ENCODE data around the gene XYLT1.

GRCh38 chr16:17338244-17338643 is 132.5 kb downstream of the XYLT1 start:
- TF ChIP-seq, protein P1, sequence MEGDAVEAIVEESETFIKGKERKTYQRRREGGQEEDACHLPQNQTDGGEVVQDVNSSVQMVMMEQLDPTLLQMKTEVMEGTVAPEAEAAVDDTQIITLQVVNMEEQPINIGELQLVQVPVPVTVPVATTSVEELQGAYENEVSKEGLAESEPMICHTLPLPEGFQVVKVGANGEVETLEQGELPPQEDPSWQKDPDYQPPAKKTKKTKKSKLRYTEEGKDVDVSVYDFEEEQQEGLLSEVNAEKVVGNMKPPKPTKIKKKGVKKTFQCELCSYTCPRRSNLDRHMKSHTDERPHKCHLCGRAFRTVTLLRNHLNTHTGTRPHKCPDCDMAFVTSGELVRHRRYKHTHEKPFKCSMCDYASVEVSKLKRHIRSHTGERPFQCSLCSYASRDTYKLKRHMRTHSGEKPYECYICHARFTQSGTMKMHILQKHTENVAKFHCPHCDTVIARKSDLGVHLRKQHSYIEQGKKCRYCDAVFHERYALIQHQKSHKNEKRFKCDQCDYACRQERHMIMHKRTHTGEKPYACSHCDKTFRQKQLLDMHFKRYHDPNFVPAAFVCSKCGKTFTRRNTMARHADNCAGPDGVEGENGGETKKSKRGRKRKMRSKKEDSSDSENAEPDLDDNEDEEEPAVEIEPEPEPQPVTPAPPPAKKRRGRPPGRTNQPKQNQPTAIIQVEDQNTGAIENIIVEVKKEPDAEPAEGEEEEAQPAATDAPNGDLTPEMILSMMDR (IDR thresholded peaks at IDR 0.05) = no peak
- TF ChIP-seq POLR2A (IDR thresholded peaks at IDR 0.05) = no peak

Data from thyroid gland (tissue), 4 donors.